Breast epithelium (tissue), 4 donors: ENCODE results near the gene CDK14. TPM values are rescaled to one million over a fixed set of nuclear protein-coding genes. Genes with fewer than 3 reads are reported as not detected.

Experiments used
- DNase-seq, 2 donors: peaks; one replicate each; pipeline ENCODE4 v3.0.0-alpha.2; 2019; ENCODE audit warnings: low spot score in 2 of 2
- H3K27ac ChIP-seq, 2 donors: fragments of 200-600 bp; sonication (generic) in 1 of 2; one replicate each; pipeline ENCODE4 v1.5.1; 2016 to 2019; ENCODE audit warnings: mild to moderate bottlenecking in 1 of 2
- H3K27me3 ChIP-seq, 2 donors: fragments of 200-600 bp; sonication (generic) in 1 of 2; one replicate each; pipeline versions ENCODE4 v1.5.1 to v1.6.0; 2017 to 2019; ENCODE audit warnings: control low read depth in 1 of 2, mild to moderate bottlenecking in 1 of 2
- H3K36me3 ChIP-seq: fragments of 200-600 bp; one replicate; pipeline ENCODE4 v1.5.1; 2019
- H3K4me1 ChIP-seq, 2 donors: fragments of 200-600 bp; sonication (generic); one replicate each; pipeline ENCODE4 v1.5.1; 2016 to 2019; ENCODE audit warnings: control low read depth in 1 of 2
- H3K4me3 ChIP-seq, 3 donors: fragments of 200-600 bp; sonication (generic); 1 replicate in 2 of 3; 2 replicates in 1 of 3; pipeline ENCODE4 v1.5.1; 2016 to 2019; ENCODE audit warnings: mild to moderate bottlenecking in 3 of 3, moderate library complexity in 2 of 3
- H3K9me3 ChIP-seq, 2 donors: fragments of 200-600 bp; sonication (generic) in 1 of 2; one replicate each; pipeline ENCODE4 v1.5.1; 2016 to 2019; ENCODE audit warnings: control low read depth in 1 of 2
- POLR2A ChIP-seq: fragments of 450-650 bp; IDR thresholded peaks from one replicate; pipeline ENCODE4 v1.6.1; 2016; ENCODE audit warnings: antibody characterized with exemption, mild to moderate bottlenecking, moderate library complexity
- POLR2AphosphoS5 ChIP-seq, 3 donors: sonication (generic); formaldehyde crosslinking; IDR thresholded peaks; one replicate each; pipeline ENCODE4 v1.6.1; 2017; ENCODE audit warnings: antibody characterized with exemption in 3 of 3
- intact Hi-C: fragments of 100-400 bp; cut with DNase I; formaldehyde crosslinking; loops from one replicate; pipeline ENCODE4 v1.15.1; 2023; ENCODE audit warnings: low total_unique reads
- total RNA-seq, 3 donors: library from RNA; depleted of rRNA; stranded (reverse); fragments of >200 nt; gene quantifications; one replicate each; pipeline ENCODE4 v1.1.0, GENCODE V29; 2016
- TF ChIP-seq, protein P1 (sequence below), 3 donors: fragments of 450-650 bp; IDR thresholded peaks; one replicate each; pipeline ENCODE4 v1.5.1; 2016 to 2017; ENCODE audit warnings: antibody characterized with exemption in 3 of 3, mild to moderate bottlenecking in 3 of 3, moderate library complexity in 3 of 3

CDK14 gene
- total RNA-seq, 3 donors from 2014 or later, result 16.3 to 64.7 (median 29.8) TPM

DNA sequence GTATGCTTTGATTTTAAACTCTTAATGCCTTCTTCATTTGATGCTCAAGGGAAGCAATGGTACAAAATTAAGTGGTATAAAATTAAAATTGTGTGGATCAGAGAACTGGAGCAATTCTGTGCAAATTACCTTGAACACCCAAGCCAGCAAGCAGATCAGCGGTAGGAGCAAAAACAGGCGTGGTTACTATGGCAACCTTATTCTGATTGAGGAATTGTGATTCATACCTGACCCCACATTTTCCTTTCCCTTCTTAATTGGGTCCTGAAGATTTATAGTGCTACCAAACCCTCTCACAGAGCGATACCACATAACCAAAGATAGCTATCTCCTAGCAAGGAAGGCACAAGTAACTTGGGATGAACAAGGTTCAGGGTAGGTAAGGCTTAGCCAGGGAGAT is 595.6 kb downstream of the CDK14 start:
- TF ChIP-seq, protein P1, sequence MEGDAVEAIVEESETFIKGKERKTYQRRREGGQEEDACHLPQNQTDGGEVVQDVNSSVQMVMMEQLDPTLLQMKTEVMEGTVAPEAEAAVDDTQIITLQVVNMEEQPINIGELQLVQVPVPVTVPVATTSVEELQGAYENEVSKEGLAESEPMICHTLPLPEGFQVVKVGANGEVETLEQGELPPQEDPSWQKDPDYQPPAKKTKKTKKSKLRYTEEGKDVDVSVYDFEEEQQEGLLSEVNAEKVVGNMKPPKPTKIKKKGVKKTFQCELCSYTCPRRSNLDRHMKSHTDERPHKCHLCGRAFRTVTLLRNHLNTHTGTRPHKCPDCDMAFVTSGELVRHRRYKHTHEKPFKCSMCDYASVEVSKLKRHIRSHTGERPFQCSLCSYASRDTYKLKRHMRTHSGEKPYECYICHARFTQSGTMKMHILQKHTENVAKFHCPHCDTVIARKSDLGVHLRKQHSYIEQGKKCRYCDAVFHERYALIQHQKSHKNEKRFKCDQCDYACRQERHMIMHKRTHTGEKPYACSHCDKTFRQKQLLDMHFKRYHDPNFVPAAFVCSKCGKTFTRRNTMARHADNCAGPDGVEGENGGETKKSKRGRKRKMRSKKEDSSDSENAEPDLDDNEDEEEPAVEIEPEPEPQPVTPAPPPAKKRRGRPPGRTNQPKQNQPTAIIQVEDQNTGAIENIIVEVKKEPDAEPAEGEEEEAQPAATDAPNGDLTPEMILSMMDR (IDR thresholded peaks at IDR 0.05), result no peak
- TF ChIP-seq POLR2AphosphoS5 (IDR thresholded peaks at IDR 0.05) (no peak), POLR2A (no peak)
- no peaks in the 10 kb centered on the region for H3K9me3 ChIP-seq
- intact Hi-C loops, result no loop called here
- DNase-seq, result no peak
- H3K36me3 ChIP-seq, result no peaks in the 10 kb centered on the region
- no peaks in the 10 kb centered on the region for H3K27me3 ChIP-seq
- no peaks in the 10 kb centered on the region for H3K4me1 ChIP-seq
- no peak overlapping the region for H3K27ac ChIP-seq
- no peak overlapping the region for H3K4me3 ChIP-seq

DNA sequence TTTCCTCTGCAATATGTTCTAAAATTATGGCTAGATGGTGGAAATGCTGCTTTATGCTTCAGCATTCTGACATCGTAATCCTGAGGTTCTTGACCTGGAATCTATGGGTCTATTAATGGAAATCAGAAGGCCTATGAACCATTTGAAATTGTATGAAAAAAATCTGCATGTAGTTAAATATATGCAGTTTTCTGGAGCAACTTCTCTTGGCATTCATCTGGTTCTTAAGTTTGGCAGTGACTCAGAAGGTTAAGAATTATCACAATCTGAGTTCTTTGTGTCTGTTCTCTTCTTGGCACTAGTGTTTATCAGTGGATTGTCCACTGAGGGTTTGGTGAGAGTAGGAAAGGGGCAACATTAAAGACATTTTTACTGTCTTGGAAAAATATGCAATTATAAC is 597.0 kb downstream of the CDK14 start:
- TF ChIP-seq, protein P1 (IDR thresholded peaks at IDR 0.05), result no peak
- no peak for TF ChIP-seq POLR2A
- no peak for TF ChIP-seq POLR2AphosphoS5 (IDR thresholded peaks at IDR 0.05)
- H3K27ac ChIP-seq, result no peak overlapping the region
- DNase-seq, result no peak
- no peaks in the 10 kb centered on the region for H3K36me3 ChIP-seq
- intact Hi-C loops, result no loop called here
- no peak overlapping the region for H3K4me3 ChIP-seq
- no peaks in the 10 kb centered on the region for H3K4me1 ChIP-seq
- H3K9me3 ChIP-seq, result no peaks in the 10 kb centered on the region
- no peaks in the 10 kb centered on the region for H3K27me3 ChIP-seq

DNA sequence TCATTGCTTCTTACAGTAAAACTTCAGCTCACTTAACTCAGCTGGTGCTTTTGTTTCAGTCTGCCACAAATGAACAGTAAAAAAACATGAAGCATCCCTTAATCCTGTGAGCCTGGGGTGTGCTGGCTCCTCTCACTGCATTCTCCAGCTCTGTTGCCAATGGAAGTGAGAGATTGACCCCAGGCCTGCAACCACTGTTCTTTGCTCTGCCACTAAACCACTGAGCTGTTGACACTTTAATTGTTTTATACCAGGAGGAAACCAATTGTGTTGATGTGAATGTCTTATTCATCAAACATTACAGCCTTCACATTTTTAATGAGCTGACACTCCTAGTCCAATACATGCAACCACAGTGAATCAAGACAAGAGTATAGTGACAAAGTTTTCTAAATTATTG is 598.7 kb downstream of the CDK14 start:
- intact Hi-C loops, result no loop called here
- DNase-seq, result no peak
- H3K9me3 ChIP-seq, result no peaks in the 10 kb centered on the region
- no peak overlapping the region for H3K27ac ChIP-seq
- no peak overlapping the region for H3K4me3 ChIP-seq
- no peaks in the 10 kb centered on the region for H3K4me1 ChIP-seq
- H3K27me3 ChIP-seq, result no peaks in the 10 kb centered on the region
- no peaks in the 10 kb centered on the region for H3K36me3 ChIP-seq
- TF ChIP-seq POLR2A (no peak), POLR2AphosphoS5 (IDR thresholded peaks at IDR 0.05) (no peak)
- TF ChIP-seq, protein P1 (IDR thresholded peaks at IDR 0.05), result no peak

DNA sequence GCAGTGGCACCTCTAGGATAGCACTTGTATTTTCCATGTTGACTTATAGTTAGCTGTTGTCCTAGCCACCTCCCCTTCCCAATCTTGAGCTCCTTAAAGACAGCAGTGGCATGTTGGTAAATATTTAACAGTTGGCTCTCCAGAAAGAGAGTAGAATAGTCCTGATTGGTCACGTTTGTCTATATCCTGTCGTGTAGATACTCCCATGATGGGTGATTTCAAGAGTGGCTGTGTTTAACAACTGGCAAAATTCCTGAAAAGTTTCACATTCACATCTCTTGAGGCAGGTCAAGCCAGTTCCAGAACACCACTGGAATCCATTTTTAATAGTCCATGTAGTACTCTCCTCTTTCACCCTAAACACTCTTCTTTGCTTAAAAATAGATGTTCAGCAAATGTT is 599.9 kb downstream of the CDK14 start:
- Histone ChIP-seq H3K9me3 (no peaks in the 10 kb centered on the region), H3K27me3 (no peaks in the 10 kb centered on the region), H3K4me3 (no peak overlapping the region), H3K36me3 (no peaks in the 10 kb centered on the region), H3K27ac (no peak overlapping the region), H3K4me1 (no peaks in the 10 kb centered on the region)
- TF ChIP-seq, protein P1 (IDR thresholded peaks at IDR 0.05), result no peak
- no peak for TF ChIP-seq POLR2AphosphoS5 (IDR thresholded peaks at IDR 0.05)
- no peak for TF ChIP-seq POLR2A
- no peak for DNase-seq
- intact Hi-C loops, result no loop called here

DNA sequence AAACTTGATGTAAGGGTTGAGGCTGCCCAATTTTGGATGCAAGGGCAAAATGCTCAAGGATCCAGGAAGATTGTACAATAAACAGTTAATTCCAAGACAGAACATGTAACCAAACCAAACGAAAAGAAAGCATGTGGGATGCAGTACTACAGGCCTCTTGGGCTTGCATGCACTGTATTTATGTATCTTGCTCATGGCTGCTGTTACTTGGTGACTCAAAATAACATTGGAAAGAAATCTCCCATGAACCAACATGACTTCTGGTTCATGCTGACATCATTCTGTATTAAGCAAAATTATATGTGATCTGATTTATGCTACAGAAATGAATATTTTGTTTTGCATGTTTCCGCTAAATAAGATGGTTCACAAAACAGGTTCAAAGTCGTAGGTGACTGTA is 602.2 kb downstream of the CDK14 start:
- H3K36me3 ChIP-seq, result no peaks in the 10 kb centered on the region
- TF ChIP-seq POLR2AphosphoS5 (IDR thresholded peaks at IDR 0.05), result no peak
- no peak for TF ChIP-seq POLR2A
- TF ChIP-seq, protein P1 (IDR thresholded peaks at IDR 0.05), result no peak
- no peak overlapping the region for H3K27ac ChIP-seq
- intact Hi-C loops, result no loop called here
- H3K9me3 ChIP-seq, result no peaks in the 10 kb centered on the region
- H3K27me3 ChIP-seq, result no peaks in the 10 kb centered on the region
- DNase-seq, result no peak
- no peaks in the 10 kb centered on the region for H3K4me1 ChIP-seq
- no peak overlapping the region for H3K4me3 ChIP-seq
